ENCODE data around the gene CDH23. TPM values are rescaled to one million over a fixed set of nuclear protein-coding genes. Genes with fewer than 3 reads are reported as not detected.

CDH23 gene
- total RNA-seq, 1 donor from 2014 or later = 4.5 TPM

- no peak for DNase-seq
- no peak within 1 kb of the TSS for H3K4me3 ChIP-seq
- H3K9me3 ChIP-seq (replicated peaks) = no peaks in the 10 kb centered on the region
- H3K36me3 ChIP-seq = no peaks in the 10 kb centered on the region
- intact Hi-C loops (cut with micrococcal nuclease) = loop anchor here (10.0 kb wide), 1 partner anchor 55 kb away; the partner anchor contains the start of gene VSIR
- TF ChIP-seq CTCF (IDR thresholded peaks at IDR 0.05; ENCODE audit: borderline replicate concordance) = no peak
- H3K27ac ChIP-seq (replicated peaks) = peak within 1 kb of the TSS; percentile 72
- H3K4me1 ChIP-seq = peaks cover 53% of the 10 kb centered on the region
- no peaks in the 10 kb centered on the region for H3K27me3 ChIP-seq (ENCODE audit: low read depth)
Observed at GRCh38 chr10:71719464-71720201, 322.9 kb downstream of the CDH23 start, which contains the start of gene C10orf105. Gene C10orf105, minus strand, starts transcription at chr10:71719778. Its CDS starts 3,441 bp downstream, at chr10:71716337.

DNA sequence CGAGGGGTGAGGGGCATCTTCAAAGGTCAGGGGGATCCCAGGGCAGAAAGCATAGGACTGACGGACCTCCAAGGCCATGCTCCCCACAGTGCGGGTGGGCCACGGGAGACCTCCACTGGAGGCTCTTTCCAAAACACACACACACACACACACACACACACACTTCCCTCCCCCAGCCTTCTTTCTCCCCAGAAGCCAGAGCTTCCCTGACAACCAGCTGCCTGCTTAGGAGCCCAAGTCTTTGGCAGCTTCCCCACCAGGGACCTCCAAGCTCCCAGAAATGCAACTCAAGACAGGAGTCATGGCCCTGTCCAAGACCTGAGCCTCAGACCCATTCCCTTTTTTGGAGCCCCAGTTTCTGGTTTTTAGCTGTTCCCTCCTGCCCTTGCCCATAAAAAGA is 323.6 kb downstream of the CDH23 start:
- Histone ChIP-seq H3K27ac (replicated peaks) (no peak overlapping the region), H3K4me1 (peaks cover 46% of the 10 kb centered on the region), H3K9me3 (replicated peaks) (no peaks in the 10 kb centered on the region), H3K4me3 (no peak overlapping the region), H3K36me3 (no peaks in the 10 kb centered on the region), H3K27me3 (ENCODE audit: low read depth) (no peaks in the 10 kb centered on the region)
- no peak for TF ChIP-seq CTCF (IDR thresholded peaks at IDR 0.05; ENCODE audit: borderline replicate concordance)
- intact Hi-C loops (cut with micrococcal nuclease) = loop anchor here (10.0 kb wide), 1 partner anchor 55 kb away; the partner anchor contains the start of gene VSIR
- DNase-seq = no peak

DNA sequence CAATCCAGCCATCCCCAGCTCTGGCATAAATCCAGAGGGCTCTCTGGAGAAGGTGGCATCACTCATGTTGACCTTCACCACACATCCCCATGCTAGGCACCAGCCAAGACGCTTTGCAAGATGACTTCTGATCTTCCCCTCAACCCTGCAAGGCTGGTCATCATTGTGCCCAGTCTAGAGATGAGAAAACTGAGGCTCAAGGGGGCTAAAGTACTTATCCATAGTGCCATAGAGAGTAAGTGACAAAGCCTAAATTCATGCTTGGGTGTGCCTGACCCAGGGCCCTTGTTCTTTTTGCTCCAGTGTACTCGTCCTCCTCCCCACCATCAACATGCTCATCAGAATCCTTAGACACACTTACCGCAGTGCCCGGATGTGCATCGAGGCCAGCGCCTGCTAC is 324.6 kb downstream of the CDH23 start:
- no peaks in the 10 kb centered on the region for H3K27me3 ChIP-seq (ENCODE audit: low read depth)
- H3K4me3 ChIP-seq = no peak overlapping the region
- H3K4me1 ChIP-seq = peaks cover 46% of the 10 kb centered on the region
- TF ChIP-seq CTCF (IDR thresholded peaks at IDR 0.05; ENCODE audit: borderline replicate concordance) = no peak
- H3K27ac ChIP-seq (replicated peaks) = no peak overlapping the region
- no peaks in the 10 kb centered on the region for H3K9me3 ChIP-seq (replicated peaks)
- no peak for DNase-seq
- H3K36me3 ChIP-seq = no peaks in the 10 kb centered on the region
- intact Hi-C loops (cut with micrococcal nuclease) = loop anchor here (10.0 kb wide), 1 partner anchor 53 kb away; the partner anchor contains the start of gene VSIR

DNA sequence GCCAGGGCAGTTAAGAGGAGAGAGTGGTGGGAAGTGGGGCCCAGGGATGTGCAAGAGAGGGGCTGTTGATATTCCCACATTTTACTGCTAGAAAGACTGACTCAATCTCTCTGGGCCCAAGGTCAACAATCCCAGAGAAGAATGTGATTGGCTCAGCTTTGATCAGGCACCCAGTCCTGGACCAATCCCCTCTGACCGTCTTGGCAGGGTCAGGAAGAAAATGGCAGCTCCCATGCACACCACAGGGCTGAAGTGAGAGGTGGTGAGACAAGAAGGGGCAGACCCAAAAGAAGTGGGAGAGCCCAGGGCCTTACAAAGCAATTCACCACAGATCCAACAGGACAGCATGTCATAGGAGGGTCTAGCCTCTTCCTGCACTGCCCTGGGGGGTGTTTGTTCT is 326.1 kb downstream of the CDH23 start:
- TF ChIP-seq CTCF (IDR thresholded peaks at IDR 0.05; ENCODE audit: borderline replicate concordance) = no peak
- H3K4me1 ChIP-seq = peaks cover 48% of the 10 kb centered on the region
- no peaks in the 10 kb centered on the region for H3K9me3 ChIP-seq (replicated peaks)
- no peaks in the 10 kb centered on the region for H3K27me3 ChIP-seq (ENCODE audit: low read depth)
- intact Hi-C loops (cut with micrococcal nuclease) = loop anchor here (10.0 kb wide), 1 partner anchor 52 kb away; the partner anchor contains the start of gene VSIR
- H3K36me3 ChIP-seq = no peaks in the 10 kb centered on the region
- H3K4me3 ChIP-seq = no peak overlapping the region
- no peak overlapping the region for H3K27ac ChIP-seq (replicated peaks)
- DNase-seq = no peak

DNA sequence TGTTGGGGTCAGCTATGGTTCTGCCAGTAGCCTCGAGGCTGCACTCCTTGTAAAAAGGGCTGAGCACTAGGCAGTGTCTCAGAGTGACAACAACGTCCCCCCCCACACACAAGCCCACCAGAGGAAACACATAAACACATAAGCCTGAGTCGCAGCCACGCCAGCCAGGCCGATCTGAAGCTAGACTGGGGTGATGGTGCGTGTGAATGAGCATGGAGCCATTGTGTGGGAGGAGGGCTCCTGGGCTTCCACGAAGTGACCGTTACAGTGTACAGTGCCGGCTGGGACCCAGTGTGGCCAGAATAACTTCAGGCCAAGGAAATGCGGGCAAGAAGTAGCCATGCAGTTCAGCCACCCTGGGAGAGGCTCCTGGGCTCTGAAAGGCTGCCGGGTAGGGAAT is 326.6 kb downstream of the CDH23 start:
- Histone ChIP-seq H3K4me1 (peaks cover 48% of the 10 kb centered on the region), H3K27ac (replicated peaks) (no peak overlapping the region), H3K4me3 (no peak overlapping the region), H3K27me3 (ENCODE audit: low read depth) (no peaks in the 10 kb centered on the region), H3K9me3 (replicated peaks) (no peaks in the 10 kb centered on the region), H3K36me3 (no peaks in the 10 kb centered on the region)
- no peak for TF ChIP-seq CTCF (IDR thresholded peaks at IDR 0.05; ENCODE audit: borderline replicate concordance)
- intact Hi-C loops (cut with micrococcal nuclease) = loop anchor here (10.0 kb wide), 1 partner anchor 51 kb away; the partner anchor contains the start of gene VSIR
- DNase-seq = no peak
